Central memory CD4-positive, alpha-beta T cell (primary cell): ENCODE measurements around the gene H2BK1.

ENCODE experiments used
- DNase-seq: peaks from one replicate; pipeline ENCODE4 v3.0.0; 2022

H2BK1 gene

GRCh38 chr7:151232091-151232916 is 22.0 kb upstream of the H2BK1 start, which contains the start of gene CHPF2:
CHPF2 (plus strand) TSS chr7:151232483; CDS start chr7:151234012, 1,529 bp downstream.
- peak; percentile 85 for DNase-seq

GRCh38 chr7:151231080-151231479 is 20.8 kb upstream of the H2BK1 start:
- no peak for DNase-seq

DNA sequence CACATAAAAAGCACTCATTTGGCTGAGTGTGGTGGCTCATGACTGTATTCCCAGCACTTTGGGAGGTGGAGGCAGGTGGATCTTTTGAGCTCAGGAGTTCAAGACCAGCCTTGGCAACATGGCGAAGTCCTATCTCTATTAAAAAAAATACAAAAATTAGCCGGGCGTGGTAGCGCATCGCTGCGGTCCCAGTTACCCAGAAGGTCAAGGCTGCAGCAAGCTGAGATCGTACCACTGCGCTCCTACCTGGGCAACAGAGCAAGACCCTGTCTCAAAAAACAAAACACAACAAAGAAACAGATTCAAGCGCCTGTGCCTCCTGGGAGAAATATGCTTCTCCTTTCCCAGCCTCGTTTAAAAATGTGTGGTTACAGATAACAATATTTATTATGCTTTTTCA is 19.0 kb upstream of the H2BK1 start:
- no peak for DNase-seq

DNA sequence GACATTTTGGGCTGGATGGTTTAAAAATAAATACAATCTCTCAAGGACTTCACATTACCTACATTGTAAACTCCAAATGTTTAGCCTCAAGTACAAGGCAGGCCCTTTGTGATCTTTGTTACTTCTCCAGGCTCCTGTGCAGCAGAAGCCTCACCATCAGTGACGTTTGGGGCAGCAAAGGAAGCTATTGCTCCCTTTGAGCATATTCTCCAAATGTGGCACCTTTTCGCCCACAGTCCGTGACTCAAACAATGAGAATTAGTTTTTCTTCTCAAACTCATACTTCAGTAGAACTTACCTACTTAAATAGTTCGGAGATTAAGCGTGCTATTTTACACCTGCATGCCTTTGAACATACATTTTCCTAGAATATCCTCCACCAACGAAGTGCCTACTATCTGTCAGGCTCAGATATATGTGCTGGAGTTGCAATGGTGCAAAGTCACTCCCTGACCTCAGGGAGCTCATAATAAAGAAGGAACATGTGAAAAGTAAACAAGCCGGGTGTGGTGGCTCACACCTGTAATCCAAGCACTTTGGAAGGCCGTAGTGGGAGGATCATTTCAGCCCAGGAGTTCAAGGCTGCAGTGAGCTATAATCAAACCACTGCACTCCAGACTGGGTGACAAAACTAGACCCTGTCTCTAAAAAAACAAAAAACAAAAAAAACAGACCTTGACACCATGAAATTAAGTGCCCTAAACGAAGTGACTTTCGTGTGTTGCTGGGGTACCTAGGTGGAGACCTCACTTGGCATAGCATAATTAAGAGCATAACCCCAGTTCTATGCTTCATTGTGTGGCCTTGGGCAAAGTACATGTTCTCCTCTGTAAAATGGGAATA is 18.0 kb upstream of the H2BK1 start:
- DNase-seq: no peak

DNA sequence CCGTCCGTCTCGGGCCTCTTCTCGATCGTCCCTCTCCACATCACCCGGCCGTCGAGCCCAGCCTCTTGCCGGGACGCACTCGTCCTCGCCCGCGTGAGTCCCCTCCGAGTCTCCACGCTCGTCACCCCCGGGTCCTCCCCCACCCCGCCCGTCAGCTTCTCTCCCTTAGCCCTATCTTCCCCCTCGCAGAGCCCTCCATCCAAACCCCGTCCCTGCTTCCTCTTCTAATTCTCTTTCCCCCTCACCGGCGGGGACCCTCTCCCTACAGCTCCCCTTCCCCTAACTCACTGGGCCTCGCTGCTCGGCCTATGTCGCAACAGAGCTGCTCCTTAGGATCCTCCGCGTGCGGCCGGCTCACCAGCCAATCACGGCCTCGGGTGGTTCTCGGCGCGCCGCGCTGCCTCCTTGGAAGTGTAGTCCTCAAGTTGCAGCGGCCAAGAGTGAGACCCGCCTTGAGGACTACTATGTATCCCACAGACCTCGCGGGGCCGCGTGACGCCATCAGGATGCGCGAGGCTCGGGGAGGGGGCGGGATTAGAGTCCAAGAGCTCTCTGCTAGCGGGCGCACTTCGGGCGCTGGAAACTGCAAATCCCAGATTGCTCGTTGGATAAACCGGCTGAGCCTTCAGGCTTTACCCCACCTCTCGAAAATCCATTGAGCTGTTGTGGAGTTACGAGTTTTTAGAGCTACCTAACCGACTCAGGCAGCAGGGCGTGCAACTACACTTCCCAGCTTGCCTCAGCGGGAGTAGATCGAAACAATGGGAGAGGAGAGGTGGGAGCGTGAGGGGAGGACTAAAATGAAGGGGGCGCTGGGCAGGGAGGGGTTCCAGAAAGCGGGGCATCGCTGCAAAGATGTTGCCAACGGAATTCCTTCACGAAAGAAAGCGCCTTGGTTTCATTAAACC is 16.8 kb upstream of the H2BK1 start, which contains the start of gene ABCF2:
TSS of gene ABCF2 (minus strand) at position 331 of the 908 bp plus-strand sequence. CDS start 747 bp downstream, outside the sequence.
- DNase-seq: peak; percentile 95

DNA sequence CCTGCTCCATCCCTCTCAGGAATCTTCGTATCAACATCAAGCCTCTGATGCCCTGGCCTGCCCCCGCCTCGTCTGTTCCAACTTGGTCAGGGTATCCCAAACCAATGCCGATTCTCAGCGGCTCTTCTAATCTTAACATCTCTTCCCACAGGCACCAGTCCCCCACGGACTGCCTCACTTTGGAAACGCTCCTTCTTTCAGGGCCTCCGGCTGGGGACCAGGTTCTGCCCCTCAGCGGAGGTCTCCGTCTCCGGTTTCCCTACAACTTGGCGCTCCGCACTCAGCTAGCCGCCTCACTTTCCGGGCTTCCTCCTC is 16.2 kb upstream of the H2BK1 start:
- no peak for DNase-seq

- no peak for DNase-seq
Observed at GRCh38 chr7:151225948-151226510, 15.7 kb upstream of the H2BK1 start.

- no peak for DNase-seq
Observed at GRCh38 chr7:151223728-151224127, 13.4 kb upstream of the H2BK1 start.

DNA sequence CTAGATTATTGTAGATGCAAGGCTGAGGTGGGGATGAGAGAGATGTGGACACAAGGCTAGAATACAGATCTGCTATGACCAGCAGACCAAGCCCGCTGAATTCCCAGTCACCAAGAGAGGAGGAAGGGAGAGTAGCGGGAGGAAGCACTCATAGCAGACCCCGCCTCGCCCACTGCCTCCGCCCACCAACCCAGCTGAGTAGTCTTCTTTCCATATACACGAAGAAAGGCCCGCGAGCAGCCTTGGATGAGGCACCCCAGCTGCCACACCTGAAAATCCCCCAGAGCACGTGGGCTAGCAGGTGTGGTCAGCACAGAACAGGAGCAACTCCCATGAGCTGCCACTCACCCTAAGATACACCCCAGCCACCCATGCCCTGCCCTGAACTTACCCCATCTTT is 7.9 kb upstream of the H2BK1 start:
- DNase-seq: no peak

GRCh38 chr7:151215396-151215795 is 5.1 kb upstream of the H2BK1 start:
- no peak for DNase-seq

DNA sequence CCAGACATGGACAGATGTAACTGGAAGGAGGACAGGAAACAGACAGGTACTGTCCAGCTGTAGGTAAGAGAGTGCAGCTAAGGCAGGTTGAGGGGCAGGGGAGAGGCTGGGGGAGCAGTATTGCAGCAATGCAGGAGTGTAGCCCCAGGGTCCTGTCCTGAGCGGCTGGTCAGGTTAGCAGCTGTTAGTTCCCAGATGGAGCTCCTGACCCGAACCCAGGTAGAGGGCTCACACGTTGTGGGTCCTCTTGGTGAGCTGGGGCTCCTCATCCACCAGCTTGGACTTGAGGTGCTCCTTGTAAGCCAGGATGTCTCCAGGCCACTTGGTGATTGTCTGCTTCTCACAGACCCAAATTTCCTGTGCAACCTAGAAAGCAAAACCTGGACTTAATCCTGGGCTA is 3.5 kb upstream of the H2BK1 start:
- no peak for DNase-seq

DNA sequence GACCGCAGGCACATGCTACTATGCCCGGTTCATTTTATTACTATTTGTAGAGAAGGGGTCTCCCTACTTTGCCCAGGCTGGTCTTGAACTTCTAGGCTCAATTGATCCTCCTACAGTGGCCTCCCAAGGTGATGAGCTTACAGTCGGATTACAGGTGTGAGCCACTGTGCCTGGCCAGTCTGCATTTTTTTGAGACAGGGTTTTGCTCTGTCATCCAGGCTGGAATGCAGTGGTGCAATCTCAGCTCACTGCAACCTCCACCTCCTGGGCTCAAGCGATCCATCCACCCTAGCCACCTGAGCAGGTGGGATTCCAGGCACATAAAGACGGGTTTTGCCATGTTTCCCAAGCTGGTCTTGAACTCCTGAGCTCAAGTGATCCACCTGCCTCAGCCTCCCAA is 2.3 kb upstream of the H2BK1 start:
- DNase-seq: no peak

DNA sequence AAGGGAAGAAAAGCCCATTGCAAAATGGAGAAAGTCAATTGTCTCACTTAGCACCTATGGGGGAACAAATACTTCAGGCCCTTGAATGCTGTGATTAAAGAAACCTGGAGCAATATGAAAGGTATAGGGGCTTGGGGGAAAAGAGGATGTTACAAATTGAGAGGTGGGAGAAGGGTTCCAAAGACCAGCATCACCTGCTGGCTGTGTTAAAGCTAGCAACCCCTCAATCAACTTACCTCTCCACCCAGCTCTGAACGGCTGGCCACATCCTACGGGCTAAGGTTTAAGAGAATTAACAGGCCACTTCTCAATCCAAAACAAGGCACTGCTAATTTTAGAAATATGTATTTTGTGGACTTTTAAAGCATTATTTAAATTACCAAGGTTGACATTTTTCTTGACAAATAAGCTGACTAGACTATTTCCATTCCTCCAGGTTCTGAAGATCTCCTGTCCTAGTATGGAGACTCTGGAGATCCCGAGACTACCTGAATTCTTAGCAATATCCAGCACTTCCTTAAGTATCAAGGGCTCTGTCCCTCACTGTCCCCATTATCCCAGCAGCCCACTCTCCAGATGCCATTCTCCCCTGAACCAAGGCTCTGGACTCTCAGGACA is 976 bp upstream of the H2BK1 start:
- no peak for DNase-seq

DNA sequence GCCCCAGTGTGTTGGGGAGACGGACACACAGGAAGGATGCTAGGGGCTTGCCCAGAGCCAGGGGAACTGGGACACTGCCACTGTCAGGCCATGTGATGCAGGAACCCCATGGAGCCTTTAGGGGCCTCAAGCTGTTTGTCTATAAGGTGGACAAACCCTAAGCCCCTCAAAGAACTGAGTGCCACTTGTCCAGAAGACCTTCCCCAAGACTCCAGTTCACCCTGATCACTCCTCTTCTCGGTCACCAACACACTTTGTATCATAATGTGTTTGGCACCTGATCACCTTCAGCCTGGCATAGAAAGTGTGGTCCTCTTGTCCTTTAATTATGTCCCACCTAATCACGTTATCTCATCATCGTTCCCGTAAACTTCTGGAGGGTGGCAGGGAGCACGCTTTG is 700 bp downstream of the H2BK1 start:
- no peak for DNase-seq

- no peak for DNase-seq
Observed at GRCh38 chr7:151208253-151208862, 1.9 kb downstream of the H2BK1 start.

DNA sequence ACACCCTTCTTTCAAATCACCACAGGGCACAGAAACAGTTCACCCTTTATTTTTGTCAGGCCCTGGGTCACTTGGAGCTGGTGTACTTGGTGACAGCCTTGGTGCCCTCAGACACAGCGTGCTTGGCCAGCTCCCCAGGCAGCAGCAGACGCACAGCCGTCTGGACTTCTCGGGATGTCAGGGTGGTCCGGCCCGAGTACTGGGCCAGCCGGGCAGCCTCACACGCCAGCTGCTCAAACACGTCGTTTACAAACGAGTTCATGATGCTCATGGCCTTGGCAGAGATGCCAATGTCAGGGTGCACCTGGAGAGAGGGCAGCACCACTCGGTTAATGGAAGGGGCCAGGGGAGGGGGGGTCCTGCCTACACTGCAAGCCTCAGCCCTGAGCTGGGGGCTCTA is 2.5 kb downstream of the H2BK1 start:
- no peak for DNase-seq

DNA sequence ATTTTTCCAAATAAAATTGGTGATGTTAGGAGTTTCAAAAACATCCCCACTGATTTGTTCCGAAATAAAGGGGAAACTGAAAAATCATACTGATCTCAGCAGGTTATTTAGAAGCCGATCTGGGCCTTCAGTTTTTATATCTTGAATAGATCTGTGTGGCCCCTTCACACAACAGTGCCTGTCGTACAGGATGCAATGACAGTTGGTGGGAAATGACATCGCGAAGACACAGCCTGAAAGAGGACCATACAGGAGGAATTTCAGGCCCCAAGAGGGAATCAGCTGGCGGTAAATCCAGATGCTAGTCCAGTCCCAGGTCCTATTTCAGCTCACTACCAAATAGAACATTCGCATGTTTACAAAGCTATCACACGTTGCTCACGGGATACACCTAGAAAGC is 3.0 kb downstream of the H2BK1 start:
- DNase-seq: no peak

DNA sequence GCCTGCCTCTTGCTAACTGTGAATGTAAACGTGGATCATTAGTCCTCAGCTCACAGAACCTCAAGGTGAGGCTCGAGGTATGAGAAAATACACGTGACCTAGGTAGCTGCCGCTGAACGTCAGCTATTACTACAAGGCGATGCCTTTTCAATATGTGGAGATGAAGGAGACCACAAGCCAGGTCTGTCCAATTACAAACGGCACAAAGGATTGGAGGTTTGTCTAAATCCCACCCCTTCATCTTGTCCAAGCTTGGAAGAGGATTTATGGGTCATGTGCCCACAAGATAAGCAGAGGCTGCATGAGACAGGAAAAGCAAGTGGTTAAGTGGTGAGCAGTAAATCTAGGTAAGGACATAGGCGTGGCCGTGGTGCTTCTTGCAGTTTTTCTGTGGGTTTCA is 3.4 kb downstream of the H2BK1 start:
- peak; percentile 82 for DNase-seq

DNA sequence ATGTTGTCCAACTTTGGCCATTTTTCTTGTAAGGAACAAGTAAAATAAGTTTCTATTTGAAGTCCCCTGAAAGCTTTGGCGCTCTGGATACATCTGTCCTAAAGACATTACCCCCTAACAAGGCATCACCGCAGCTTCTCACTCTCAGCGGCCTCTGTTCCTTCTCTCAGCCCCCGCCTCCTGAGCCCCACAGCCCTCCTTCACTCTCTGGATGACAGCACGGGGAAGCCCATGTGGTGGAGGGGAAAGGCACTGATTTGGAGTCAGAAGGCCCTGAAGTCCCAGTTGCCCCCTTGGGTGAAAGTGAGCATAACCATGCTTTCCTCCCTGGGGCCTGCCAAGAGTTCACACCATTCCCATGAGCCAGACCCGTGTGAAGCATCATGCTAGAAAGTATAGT is 4.6 kb downstream of the H2BK1 start:
- DNase-seq: no peak

DNA sequence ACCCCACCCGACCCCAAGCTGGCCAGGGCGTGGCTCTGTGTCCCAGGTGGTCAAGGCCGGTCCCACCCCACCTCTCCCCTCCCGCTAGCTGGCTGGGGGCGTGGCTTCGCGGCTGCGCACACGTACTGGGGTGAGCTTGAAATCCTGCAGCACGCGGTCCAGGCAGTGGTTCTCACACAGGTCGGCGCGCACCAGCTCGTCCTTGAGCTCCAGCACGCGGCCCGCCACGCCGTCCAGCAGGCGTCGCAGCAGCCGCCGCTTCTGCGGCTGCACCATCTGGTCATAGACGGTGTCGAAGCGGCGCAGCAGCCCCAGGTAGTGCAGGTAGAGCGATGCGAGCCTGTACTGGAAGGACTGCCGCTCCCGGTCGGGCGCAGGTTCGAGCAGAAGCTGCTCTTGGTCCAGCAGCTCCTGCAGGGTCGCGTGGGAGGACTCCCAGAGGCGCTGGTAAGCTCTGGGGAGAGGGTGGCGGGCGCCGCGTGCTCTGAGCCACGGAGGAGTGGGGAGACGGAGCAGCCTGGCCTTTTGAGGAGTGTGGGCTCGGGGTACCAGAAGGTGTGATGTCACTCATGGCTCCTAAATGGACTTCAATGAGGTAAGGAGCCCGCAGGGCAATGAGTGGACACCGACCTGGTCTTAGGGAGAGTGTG is 5.8 kb downstream of the H2BK1 start:
- DNase-seq: no peak

- no peak for DNase-seq
Observed at GRCh38 chr7:151202836-151203235, 7.5 kb downstream of the H2BK1 start.
